Measurements from ENCODE around the gene SELENOO. TPM values are rescaled to one million over a fixed set of nuclear protein-coding genes. Genes with fewer than 3 reads are reported as not detected.

SELENOO gene
- total RNA-seq, 1 experiment from 2014 or later, result 21.9 TPM

- CTCF ChIA-PET, result interaction anchor here (1.0 to 1.2 kb wide), 2 partner anchors 34 to 84 kb away, joined by 3 to 4 read pairs; no protein-coding TSS in a partner anchor
- H3K27me3 Mint-ChIP-seq (ENCODE audit: insufficient read depth, unreplicated experiment), result no peaks in the 10 kb centered on the region
- intact Hi-C loops (cut with micrococcal nuclease), result no loop called here
Measured at GRCh38 chr22:50153756-50154140, 47.1 kb upstream of the SELENOO start.

GRCh38 chr22:50157709-50158375, 43.0 kb upstream of the SELENOO start:
- Mint-ChIP-seq H3K27ac (ENCODE audit: low read depth, unreplicated experiment) (no peak overlapping the region), H3K36me3 (ENCODE audit: insufficient read depth, unreplicated experiment) (no peaks in the 10 kb centered on the region), H3K4me3 (ENCODE audit: unreplicated experiment) (no peak overlapping the region), H3K9me3 (ENCODE audit: unreplicated experiment) (no peaks in the 10 kb centered on the region), H3K27me3 (ENCODE audit: insufficient read depth, unreplicated experiment) (no peaks in the 10 kb centered on the region), H3K4me1 (ENCODE audit: insufficient read depth, unreplicated experiment) (peaks cover 11% of the 10 kb centered on the region)
- POLR2A ChIA-PET, result interaction anchor here (0.6 to 1.5 kb wide), 9 partner anchors 9 to 606 kb away, joined by 3 to 7 read pairs (median 4); no protein-coding TSS in a partner anchor
- no TSS peak for BruUV-seq (replicated peaks)
- peak; percentile 70 for DNase-seq (ENCODE audit: unreplicated experiment)
- no peak for TF ChIP-seq CTCF (IDR thresholded peaks at IDR 0.05; ENCODE audit: unreplicated experiment)
- intact Hi-C loops (cut with micrococcal nuclease), result no loop called here
- CTCF ChIA-PET, result interaction anchor here (0.6 to 2.8 kb wide), 5 partner anchors 9 to 600 kb away, joined by 3 to 15 read pairs (median 5); no protein-coding TSS in a partner anchor

More at GRCh38 chr22:50153756-50154140, 47.1 kb upstream of the SELENOO start:
- DNase-seq (ENCODE audit: unreplicated experiment), result no peak
- POLR2A ChIA-PET, result no interaction called here
- Mint-ChIP-seq H3K9me3 (ENCODE audit: unreplicated experiment) (no peaks in the 10 kb centered on the region), H3K4me1 (ENCODE audit: insufficient read depth, unreplicated experiment) (peaks cover 11% of the 10 kb centered on the region), H3K36me3 (ENCODE audit: insufficient read depth, unreplicated experiment) (no peaks in the 10 kb centered on the region), H3K4me3 (ENCODE audit: unreplicated experiment) (no peak overlapping the region), H3K27ac (ENCODE audit: low read depth, unreplicated experiment) (no peak overlapping the region)
- no peak for TF ChIP-seq CTCF (IDR thresholded peaks at IDR 0.05; ENCODE audit: unreplicated experiment)
- BruUV-seq (replicated peaks), result no TSS peak

GRCh38 chr22:50160947-50161346, 39.9 kb upstream of the SELENOO start:
- no peak for DNase-seq (ENCODE audit: unreplicated experiment)
- no peak for TF ChIP-seq CTCF (IDR thresholded peaks at IDR 0.05; ENCODE audit: unreplicated experiment)
- ChIA-PET POLR2A (no interaction called here), CTCF (interaction anchor here (0.7 kb wide), 1 partner anchor 12 kb away, joined by 5 read pairs; no protein-coding TSS in a partner anchor)
- no TSS peak for BruUV-seq (replicated peaks)
- no peak overlapping the region for H3K4me3 Mint-ChIP-seq (ENCODE audit: unreplicated experiment)
- no peaks in the 10 kb centered on the region for H3K36me3 Mint-ChIP-seq (ENCODE audit: insufficient read depth, unreplicated experiment)
- intact Hi-C loops (cut with micrococcal nuclease), result no loop called here
- H3K27me3 Mint-ChIP-seq (ENCODE audit: insufficient read depth, unreplicated experiment), result no peaks in the 10 kb centered on the region
- no peak overlapping the region for H3K27ac Mint-ChIP-seq (ENCODE audit: low read depth, unreplicated experiment)
- no peaks in the 10 kb centered on the region for H3K9me3 Mint-ChIP-seq (ENCODE audit: unreplicated experiment)
- peaks cover 11% of the 10 kb centered on the region for H3K4me1 Mint-ChIP-seq (ENCODE audit: insufficient read depth, unreplicated experiment)

- Mint-ChIP-seq H3K4me3 (ENCODE audit: unreplicated experiment) (no peak overlapping the region), H3K27ac (ENCODE audit: low read depth, unreplicated experiment) (no peak overlapping the region), H3K27me3 (ENCODE audit: insufficient read depth, unreplicated experiment) (no peaks in the 10 kb centered on the region), H3K36me3 (ENCODE audit: insufficient read depth, unreplicated experiment) (no peaks in the 10 kb centered on the region), H3K4me1 (ENCODE audit: insufficient read depth, unreplicated experiment) (peaks cover 11% of the 10 kb centered on the region), H3K9me3 (ENCODE audit: unreplicated experiment) (no peaks in the 10 kb centered on the region)
- no TSS peak for BruUV-seq (replicated peaks)
- no peak for TF ChIP-seq CTCF (IDR thresholded peaks at IDR 0.05; ENCODE audit: unreplicated experiment)
- POLR2A ChIA-PET, result no interaction called here
- intact Hi-C loops (cut with micrococcal nuclease), result no loop called here
- CTCF ChIA-PET, result interaction anchor here (0.7 kb wide), 1 partner anchor 12 kb away, joined by 5 read pairs; no protein-coding TSS in a partner anchor
- no peak for DNase-seq (ENCODE audit: unreplicated experiment)
Measured at GRCh38 chr22:50161508-50162390, 39.1 kb upstream of the SELENOO start.
